Gastroesophageal sphincter (tissue), 3 donors: ENCODE data around the gene PFKFB4.

Experiments
- POLR2A ChIP-seq, 2 donors: fragments of 450-650 bp; IDR thresholded peaks; one replicate each; pipeline ENCODE4 v1.6.1; 2017; ENCODE audit warnings: antibody characterized with exemption in 2 of 2, mild to moderate bottlenecking in 2 of 2, moderate library complexity in 1 of 2
- POLR2AphosphoS5 ChIP-seq: sonication (generic); formaldehyde crosslinking; IDR thresholded peaks from one replicate; pipeline ENCODE4 v1.6.1; 2017; ENCODE audit warnings: antibody characterized with exemption
- TF ChIP-seq, protein P1 (sequence below), 4 experiments: fragments of 200-600 bp in 2 of 4; fragments of 450-650 bp in 2 of 4; sonication (generic) in 1 of 4; IDR thresholded peaks; one replicate each; pipeline ENCODE4 v1.5.1; 2017 to 2019; ENCODE audit warnings: antibody characterized with exemption in 4 of 4, mild to moderate bottlenecking in 2 of 4, moderate library complexity in 2 of 4

DNA sequence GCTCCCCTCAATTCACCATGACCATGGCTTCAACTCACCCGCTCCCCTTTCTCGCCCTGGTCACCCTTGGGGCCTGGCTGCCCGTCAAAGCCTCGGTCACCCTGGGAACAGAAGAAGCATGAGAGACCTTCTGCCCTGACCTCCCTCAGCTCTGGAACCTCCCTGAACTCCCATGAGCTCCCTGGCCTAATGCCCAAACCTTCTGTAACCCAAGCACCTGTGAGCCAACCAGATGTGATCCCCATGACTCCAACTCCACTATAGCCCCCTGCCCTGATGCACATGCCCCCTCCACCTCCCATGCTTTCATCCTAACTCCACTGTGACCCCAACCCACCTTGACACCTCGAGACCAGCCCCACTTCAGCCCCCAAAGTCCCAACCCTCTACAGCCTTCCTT is 10.5 kb upstream of the PFKFB4 start:
- TF ChIP-seq, protein P1, sequence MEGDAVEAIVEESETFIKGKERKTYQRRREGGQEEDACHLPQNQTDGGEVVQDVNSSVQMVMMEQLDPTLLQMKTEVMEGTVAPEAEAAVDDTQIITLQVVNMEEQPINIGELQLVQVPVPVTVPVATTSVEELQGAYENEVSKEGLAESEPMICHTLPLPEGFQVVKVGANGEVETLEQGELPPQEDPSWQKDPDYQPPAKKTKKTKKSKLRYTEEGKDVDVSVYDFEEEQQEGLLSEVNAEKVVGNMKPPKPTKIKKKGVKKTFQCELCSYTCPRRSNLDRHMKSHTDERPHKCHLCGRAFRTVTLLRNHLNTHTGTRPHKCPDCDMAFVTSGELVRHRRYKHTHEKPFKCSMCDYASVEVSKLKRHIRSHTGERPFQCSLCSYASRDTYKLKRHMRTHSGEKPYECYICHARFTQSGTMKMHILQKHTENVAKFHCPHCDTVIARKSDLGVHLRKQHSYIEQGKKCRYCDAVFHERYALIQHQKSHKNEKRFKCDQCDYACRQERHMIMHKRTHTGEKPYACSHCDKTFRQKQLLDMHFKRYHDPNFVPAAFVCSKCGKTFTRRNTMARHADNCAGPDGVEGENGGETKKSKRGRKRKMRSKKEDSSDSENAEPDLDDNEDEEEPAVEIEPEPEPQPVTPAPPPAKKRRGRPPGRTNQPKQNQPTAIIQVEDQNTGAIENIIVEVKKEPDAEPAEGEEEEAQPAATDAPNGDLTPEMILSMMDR (IDR thresholded peaks at IDR 0.05), result no peak
- TF ChIP-seq POLR2AphosphoS5 (no peak), POLR2A (IDR thresholded peaks at IDR 0.05) (no peak)
